GM19452 (cell line): Measurements from ENCODE around the gene KCNIP4.

Experiments
- ATAC-seq: cut with Tn5 transposase; IDR thresholded peaks from one replicate; pipeline ENCODE4 v1.9.1; 2021; ENCODE audit not compliant: unreplicated experiment

Gene KCNIP4

DNA sequence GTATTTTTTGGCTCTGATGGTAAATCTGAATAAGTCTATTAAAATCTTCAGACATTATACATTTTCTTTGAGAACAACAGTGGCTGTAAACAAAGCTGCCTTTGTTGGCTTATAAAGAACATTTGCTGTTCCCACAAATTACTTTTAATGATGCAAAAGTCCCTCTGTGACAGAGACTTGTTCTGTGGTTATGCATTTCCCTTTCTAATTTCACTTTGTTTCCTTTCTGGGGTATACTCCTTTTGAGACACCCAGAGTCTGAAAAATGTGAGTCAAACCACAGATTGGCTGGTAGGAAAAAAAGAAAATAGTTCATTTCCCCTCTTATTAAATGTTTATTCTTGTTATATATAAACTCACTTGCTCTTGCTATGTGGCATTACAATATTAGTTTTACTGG is 845.9 kb downstream of the KCNIP4 start:
- no peak for ATAC-seq

DNA sequence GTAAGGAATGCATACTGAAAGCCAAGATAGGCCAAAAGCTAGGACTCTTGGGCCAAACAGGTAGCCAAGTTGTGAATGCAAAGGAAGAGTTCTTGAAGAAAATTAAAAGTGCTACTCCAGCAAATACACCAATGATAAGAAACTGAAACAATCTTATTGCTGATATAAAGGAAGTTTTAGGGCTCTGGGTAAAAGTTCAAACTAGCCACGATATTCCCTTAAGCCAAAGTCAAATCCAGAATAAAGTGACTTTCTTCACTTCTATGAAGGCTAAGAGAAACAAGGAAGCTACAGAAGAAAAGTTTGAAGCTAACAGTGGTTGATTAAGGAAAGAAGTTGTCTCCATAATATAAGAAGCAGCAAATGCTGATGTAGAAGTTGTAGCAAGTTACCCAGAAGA is 850.7 kb downstream of the KCNIP4 start:
- ATAC-seq, result no peak

DNA sequence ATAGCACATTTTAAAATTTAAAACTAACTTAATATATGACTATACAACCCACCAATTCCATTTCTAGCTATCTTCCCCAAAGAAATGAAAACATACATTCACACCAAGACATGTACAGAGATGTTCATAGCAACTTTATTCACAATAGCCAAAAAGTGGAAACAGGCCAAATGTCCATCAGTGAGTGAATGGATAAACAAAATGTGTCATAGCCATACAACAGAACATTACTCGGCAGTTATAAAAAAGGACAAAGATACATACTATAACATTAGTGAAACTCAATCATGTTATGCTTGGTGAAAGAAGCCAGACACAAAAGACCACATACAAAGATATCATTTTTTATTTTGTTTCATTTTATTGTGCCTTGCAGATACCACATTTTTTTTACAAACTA is 851.5 kb downstream of the KCNIP4 start:
- ATAC-seq, result no peak

DNA sequence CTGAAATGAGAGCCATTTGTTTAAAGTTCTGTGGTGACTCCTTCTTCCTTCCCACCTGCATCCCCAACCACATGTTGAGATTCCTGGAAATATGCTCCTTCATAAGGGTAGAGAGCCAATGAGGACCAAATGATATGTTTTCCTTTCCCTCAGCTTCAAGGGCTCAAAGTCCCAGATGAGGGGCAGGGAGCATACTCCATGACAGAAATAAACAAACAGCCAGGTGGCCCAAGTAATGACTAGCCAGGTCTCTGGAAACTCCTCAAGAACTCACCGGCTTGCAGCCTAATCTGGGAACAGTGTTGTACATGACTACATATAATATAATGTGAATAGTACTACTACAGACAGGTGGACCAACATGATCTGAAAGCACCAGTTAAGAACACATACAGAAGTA is 856.0 kb downstream of the KCNIP4 start:
- no peak for ATAC-seq

DNA sequence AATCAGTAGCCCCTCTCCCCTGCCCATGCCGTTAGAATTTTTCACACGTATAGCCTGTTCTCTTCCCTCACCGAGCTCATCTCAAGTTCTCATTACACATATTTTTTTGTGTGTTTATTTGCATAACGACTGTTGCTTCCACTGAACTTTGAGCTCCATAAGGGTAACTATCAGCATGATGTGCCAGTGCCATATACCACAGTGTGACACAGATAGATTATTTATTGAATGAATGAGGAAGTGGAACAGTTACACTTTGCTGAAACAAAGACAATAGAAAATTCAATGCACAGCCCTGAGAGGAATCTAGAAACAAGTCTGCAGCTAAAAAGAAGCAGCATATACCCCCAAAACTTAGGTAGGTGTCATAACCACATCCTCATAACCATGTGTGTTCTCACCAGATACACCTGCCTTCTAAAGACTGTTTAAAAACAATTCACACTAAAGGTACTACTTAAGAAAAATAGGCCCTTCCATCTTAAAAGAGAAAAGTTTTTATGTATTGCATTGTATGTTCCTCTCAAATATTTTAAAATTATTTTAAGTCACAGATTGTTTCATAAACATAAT is 858.4 kb downstream of the KCNIP4 start:
- no peak for ATAC-seq

DNA sequence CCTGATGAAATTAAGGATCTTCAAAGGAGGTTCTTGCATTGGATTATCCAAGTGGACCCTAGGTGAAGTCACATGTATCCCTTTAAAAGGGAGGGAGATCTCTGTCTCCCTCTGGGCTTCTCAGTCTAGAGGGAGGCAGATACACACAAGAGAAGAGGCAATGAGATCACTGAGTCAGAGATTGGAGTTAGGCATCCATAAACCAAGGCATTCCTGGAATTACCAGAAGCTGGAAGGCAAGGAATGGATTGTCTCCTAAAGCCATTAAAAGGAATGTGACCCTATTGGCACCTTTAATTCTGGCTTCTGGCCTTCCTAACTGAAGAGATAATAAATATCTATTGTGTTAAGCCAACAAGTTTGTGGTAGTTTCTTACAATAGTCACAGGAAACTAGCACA is 865.2 kb downstream of the KCNIP4 start:
- no peak for ATAC-seq

DNA sequence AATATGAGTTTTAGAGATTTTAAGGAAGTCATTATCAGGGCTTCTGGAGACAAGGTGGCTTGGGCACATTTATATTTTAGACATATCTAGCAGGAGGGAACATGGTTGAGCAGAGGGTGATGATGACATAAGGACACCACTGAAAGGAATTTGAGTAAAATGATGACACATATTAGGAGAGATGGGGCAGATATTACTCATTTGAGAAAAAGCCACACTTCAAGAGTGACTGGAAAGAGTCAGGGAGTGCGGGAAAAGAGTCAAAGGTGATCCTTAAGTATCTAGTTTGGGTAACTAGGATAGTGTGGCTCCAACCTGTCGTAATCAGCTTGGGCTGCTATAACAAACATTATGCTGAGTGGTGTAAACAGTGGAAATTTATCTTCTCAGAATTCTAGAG is 870.6 kb downstream of the KCNIP4 start:
- no peak for ATAC-seq

DNA sequence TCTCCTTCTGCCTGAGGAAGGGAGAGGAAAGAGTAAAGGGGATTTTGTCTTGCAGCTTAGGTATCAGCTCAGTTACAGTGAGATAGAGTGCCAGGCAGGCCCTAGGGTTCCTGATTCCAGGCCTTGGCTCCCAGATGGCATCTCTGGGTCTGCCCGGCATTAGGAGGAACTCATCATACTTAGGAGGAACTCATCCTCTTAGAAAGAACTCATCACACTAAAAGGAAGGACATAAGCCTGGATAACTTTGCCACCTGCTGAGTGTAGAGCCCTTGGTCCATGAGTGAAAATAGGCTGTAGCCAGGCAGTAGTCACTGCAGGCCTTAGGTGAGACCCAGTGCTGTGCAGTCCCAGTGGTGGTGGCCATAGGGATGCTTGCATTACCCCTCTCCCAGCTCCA is 881.2 kb downstream of the KCNIP4 start:
- no peak for ATAC-seq

DNA sequence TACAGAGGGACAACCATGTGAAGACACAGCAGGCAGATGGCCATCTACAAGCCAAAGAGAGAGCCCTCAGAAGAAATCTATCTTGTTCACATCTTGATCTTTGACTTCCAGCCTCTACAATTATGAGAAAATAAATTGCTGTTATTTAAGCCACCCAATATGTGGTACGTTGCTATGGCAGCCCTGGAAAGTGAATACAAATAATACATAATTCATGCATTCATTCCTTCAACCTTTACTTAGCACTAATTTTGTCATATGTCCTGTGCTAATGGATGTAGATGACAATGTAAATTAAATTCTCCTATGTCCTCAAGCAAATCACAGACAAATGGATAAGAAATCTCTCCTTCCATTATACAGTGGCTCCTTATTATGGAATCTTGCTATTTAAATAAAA is 886.7 kb downstream of the KCNIP4 start:
- ATAC-seq, result no peak

DNA sequence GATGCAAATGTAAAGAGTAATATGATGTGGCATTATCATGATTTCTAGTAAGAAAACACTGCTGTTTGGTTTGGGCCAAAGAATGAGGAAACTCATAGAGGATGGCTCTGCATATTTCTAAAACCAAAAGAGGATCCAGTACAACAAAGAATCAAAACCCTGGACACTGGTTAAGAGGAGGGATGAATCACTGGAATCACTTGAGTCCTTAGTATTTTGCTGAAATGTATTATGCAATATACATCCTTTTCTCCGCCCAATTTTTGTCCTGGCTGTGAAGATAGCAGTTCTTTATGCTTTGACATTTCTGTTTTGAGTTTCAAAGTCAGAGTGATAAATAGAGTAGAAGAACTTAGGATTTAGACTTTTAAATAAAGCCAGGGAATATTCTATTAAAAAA is 902.4 kb downstream of the KCNIP4 start:
- no peak for ATAC-seq

DNA sequence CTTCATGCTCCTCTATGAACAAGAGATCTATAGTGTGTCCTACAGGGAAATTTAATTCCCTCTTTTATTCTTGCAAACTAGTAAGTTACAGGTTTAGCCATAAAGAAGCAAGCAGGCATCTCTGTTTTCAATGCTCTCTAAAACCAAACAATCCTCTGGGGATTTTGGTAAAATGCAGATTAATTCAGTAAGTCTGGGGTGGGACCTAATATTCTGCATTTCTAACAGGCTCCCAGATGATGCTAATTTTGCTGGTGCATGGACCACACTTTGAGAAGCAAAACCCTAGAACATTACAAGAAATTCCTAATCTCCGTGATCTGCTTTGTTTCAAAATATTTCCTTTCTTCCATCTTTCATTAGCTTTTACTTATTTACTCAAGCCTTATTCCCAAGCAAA is 903.5 kb downstream of the KCNIP4 start:
- no peak for ATAC-seq

DNA sequence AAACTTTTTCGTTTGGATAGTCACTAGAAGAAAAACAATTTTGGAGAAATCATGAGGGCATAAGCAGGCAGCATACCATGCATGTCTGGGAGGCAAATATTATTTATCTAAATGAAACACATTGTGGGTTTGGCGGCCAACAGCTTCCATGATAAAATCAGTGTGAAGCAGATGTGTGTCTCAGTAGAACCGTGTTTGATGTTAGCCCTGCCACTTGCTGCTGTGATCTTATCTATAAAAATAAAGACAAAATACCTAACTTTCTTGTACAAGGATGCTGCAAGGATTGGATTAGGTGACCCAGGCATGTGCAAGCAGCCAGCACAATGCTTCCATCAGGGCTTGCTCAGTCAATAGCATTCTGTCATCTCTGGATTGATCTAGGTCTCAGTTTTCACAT is 906.9 kb downstream of the KCNIP4 start:
- ATAC-seq, result no peak

DNA sequence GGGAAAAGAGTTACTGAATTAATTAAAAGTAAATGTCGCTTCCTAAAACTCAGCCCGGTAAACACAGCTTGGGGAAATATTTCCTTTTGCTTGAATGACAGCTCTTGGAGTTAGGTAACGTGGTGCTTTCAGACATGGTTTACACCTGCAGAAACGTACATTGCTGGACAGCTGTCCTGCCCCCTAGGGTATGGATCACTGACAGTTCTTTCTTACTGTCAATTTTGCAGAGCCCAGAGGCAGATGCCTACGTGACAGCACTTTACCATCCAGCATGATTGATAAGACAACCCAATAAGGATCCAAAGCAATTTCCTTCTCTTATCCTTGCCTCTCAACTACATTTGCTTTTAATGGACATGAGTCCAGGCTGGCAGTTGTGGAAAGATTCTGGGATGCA is 913.8 kb downstream of the KCNIP4 start:
- ATAC-seq, result no peak

DNA sequence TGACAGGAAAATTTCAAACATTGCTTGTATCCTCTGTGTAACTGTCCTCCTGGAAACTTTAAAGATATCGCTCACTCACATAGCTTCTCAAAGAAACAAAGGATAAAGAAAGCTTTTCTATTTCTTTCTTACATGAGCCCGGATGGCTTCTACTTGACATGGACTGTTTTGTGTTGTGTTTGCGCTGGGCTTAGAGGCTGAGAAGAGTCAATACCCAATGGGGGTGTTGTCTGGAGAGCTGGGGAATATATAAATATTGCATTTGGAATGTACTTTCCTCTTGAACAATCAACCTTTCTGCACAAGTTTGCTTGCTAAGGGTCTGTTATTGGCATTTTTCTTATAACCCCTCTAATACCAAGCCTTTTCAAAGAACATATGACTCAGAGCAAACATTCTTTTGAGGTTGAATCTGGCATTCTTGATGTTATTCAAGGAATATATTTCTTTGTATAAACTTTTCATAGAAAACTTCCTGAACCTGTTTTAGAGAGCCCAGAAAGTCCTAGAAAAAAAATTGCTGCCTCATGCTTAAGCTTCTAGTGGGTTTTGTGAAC is 916.4 kb downstream of the KCNIP4 start:
- no peak for ATAC-seq

DNA sequence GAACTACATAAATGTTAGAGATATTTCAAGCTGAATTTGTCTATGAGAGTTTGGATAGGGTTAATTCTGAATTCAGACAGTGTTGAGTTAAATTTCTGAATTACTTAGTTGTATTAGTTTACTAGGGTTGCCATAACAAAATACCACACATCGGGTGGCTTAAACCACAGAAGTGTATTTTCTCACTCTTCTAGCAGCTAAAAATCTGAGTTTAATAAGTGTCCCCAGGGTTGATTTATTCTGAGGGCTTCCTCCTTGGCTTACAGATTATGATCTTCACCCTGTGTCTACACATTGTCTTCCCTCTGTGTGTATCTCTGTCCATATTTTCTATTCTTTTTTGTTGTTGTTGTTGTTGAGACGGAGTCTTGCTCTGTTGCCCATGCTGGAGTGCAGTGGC is 929.8 kb downstream of the KCNIP4 start:
- no peak for ATAC-seq

DNA sequence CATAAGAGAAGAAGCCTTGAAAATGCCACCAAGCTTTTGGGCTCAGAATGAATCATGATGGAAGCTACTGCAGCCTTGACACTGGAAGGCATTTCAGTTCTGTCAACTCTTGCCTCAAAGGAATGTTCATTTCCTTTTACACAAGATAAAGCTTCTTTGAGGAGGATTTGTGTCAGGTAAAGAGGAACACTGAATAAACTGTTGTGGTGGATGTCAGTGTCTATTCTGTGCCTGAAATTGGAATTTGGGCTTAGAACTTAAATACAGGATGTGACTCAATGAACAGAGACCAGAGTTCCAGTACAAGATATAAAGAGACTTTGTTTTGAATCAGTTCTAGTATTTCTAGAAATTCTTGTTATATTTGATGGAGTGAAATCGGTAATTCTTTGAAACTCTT is 935.1 kb downstream of the KCNIP4 start:
- no peak for ATAC-seq

DNA sequence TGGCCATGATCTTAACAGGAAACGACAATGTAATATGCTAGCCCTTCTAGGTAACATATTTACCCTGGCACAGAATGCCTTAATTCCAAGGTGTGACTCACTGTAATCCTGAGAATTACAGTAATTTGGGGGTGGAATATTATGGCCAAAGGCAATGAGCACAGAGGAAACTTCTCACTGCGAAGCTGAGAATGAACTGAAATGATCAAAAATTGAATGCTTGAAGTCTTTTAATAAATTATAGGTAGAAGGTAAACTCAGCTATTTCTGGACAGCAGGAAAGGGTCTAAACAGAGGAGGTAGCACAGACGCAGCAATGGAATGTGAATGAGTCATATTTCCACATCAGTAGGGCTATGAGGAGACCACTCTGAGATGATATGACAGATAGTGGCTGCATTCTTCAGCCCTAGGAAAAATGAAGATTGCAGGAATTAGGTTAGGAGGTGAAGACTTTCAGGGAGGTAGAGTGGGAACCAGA is 935.7 kb downstream of the KCNIP4 start:
- no peak for ATAC-seq

DNA sequence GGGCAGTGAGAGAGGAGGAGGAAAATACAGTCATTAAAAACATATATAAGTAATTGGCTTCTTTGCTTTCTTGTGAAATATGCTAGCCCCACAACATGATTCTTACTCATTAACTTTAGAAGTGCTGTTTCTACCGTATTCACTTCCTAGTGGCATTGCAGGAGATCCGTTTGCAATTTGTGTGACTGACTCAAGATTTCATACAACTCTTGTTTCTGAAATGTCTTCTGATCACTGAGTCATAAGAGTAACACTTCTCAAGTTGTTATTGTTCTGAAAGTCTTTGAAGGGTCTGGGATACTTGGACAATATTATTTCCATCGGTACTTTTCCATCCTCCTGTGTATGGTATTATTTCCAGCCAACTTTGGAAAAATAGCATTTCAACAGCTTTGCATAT is 937.5 kb downstream of the KCNIP4 start:
- no peak for ATAC-seq

DNA sequence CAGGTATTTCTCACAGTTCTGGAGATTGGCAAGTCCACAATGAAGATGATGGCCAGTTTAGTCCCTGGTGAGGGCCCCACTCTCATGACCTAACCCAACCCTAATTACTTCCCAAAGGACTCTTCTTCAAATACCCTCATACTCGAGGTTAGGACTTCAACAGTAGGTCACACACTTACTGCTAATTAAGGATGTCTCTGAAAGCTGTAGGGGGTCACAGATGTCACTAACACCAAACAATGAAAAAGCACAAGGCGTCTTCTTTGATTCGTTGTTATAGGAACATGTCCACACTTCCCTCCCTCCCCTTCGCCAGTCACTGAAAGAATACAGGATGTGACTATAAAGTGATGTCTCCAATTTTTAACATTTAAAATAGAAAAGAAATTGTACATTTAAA is 938.6 kb downstream of the KCNIP4 start:
- no peak for ATAC-seq

DNA sequence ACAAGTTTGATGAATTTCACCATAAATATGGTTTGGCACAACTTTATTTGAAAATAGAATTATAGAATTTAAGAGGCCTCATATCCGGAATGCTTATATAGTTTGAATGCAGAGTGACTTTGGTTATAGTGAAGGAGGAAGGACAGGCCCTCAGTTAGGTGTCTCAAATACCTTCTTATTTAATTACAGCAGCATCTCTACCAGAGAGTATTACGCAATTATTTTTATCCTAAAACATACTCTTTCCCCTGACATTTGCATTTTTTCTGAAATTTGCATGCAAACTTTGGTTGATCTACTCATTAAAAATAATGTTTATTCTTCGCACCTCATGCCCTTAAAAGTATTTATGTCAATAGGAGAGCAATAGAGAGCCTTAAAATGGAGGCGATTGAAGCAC is 942.9 kb downstream of the KCNIP4 start:
- no peak for ATAC-seq

DNA sequence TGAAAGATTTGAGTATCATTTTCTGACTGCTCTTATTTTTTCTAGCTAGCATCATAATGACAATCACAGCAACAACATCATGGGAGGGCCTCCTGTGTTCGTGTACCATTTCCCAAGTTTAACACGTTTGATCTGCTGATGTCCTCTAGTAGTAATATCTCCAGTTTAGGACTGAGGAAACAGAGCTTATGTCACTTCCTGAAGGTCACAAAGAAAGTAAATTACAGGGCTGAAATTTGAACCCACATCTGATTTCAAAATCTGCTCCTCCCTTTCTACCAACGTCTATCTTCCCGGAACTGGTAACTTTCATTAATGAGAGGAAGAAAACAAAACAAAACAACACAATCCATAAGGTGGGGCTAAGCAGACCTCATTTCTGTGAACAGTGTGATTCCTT is 945.6 kb downstream of the KCNIP4 start:
- ATAC-seq, result no peak

DNA sequence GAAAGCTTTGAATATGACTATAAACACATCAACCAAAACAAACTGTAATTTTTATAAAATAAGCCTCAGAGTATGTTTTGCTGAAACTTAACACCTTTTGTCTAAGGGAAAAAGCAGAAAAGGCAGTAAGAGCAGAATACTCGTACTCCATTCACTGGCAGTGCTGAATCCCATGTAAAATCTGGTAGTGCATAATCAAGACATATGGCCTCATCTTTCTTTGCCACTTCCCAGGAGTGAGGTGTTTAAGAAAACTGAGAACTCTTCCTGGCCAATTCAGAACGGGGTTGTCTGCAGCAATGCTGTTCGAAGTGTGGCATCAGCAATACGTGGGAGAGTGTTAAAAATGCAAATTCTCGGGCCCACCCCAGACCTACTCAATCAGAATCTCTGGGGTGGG is 946.3 kb downstream of the KCNIP4 start:
- ATAC-seq, result no peak

DNA sequence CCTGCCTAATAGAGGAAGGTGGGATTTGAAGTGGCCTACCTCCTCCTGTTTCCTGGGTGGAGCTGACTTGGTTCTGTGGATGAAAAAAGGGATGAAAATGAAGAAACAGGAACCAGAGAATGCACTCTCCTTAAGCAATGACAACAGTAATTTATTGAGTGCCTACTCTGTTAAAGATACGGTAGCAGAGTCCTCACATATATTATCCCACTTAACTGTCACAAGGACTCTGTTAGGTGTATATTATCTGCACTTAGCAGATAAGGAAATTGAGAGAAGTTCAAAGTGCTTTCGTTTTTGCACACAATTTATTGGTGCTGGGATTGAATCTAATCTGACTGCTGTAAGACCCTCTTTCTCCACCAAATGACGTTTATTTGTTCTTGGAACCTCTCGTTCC is 947.1 kb downstream of the KCNIP4 start:
- ATAC-seq, result no peak
